GM19395 (cell line): ENCODE measurements around the gene SNX14.
A peak's percentile ranks its signal among the peaks of the same experiment; 100 is the strongest.

Experiments used
- ATAC-seq: cut with Tn5 transposase; IDR thresholded peaks from one replicate; pipeline ENCODE4 v1.9.1; 2021; ENCODE audit warnings: mild to moderate bottlenecking, moderate library complexity; ENCODE audit not compliant: unreplicated experiment

The SNX14 gene

DNA sequence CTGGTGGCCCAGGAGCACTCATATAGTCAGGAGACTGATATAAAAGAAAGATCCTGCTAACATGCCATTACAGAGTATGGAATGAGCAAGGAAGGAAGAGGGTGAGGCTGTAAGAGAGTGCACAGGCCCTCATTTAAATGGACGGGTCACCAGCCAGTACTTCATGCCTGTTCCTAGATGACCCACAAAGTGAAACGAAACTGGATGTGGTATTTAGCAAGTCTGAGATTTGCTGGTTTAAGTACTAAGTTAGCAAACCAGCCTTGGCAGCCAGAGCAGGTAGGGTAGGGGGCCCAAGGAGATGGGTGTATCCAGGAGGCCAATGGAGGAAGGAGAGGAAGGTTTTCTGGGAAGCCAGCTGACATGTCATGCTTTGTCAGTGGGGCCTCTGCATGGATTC lies 127.9 kb downstream of the SNX14 start:
- peak; percentile 33 for ATAC-seq

DNA sequence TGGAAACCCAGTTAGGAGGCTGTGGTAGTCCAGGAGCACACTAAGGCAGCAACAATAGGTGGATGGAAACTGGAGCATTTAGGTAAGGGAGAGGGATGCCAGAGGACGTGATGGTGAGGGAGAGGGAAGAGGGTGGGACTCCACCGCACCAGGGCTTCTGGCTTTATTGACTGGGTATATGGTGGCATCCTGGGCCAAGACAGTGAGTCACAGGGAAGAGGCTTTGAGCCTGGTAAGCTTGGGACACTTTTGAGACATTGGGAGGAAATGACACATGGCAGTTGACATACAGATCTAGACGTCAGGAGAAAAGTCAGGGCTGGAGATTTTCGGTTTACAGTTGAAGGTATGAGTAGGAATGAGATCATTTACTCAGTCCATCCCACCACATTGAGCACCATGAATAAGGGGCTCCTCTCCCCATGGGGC lies 128.9 kb downstream of the SNX14 start:
- ATAC-seq, result no peak

DNA sequence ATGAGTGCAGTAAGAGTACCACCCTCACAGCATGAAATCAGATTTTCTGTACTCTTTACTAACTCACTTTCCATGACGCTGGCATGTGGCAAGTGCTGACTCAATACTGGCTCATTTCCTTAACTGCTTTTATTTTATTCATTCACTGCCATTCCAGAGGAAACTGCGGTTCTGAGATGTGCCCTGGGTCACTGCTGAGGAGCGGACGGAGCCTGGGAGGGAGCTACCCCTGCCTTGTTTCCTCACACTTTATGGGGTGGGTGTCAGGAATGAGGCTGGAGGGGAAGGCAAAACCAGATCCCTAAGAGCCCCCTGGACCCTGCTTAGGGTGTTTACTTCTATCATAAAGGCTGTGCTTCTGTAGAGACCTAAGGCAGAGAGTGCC lies 129.4 kb downstream of the SNX14 start:
- ATAC-seq, result no peak

DNA sequence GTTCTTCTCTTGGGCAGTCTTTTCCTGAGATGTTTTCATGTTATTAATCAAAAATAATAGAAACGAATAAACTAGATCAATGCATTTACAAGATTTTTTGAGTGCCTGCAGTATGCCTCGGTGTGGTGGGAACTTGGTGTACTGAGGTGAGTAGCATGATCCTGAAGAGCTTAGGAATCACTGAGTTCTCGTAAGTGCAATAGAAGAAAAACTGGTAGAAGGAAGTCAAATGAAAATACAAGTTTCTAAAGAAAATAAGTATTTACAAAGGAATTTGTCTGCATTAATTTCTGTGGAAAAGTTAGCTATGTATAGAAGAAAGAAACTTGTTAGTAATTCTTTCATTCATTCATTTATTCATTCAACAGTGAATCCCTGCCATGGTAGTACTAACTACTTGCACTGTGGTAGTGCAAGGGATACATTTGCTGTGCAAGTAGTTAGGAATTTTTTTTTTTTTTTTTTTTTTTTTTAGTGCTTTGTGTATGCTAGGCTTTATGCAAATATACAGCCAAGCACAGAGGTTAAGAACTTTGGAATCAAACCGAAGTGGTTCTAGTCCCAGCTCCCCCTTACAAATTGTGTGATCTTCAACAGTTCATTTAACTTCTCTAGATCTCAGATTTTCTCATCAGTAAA lies 129.9 kb downstream of the SNX14 start:
- no peak for ATAC-seq

DNA sequence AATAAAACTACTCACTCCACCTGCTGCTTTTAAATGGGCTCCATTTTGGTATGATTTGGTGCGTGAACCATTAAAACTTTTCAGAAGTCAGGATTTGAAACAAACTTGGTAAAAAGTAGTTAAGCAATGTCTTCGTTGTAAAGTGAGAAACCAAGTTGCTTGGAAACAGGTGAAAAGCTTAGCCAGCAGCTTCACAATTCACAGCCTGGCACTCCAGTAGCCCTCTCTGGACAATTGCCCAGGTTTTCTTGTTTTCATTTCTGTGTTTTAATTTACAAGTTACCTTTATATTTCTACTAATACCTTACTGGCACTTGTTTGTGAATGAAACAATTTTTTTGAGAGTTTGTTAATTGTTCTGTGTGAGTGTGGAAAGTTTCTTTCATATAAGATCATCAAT lies 131.0 kb downstream of the SNX14 start:
- no peak for ATAC-seq

DNA sequence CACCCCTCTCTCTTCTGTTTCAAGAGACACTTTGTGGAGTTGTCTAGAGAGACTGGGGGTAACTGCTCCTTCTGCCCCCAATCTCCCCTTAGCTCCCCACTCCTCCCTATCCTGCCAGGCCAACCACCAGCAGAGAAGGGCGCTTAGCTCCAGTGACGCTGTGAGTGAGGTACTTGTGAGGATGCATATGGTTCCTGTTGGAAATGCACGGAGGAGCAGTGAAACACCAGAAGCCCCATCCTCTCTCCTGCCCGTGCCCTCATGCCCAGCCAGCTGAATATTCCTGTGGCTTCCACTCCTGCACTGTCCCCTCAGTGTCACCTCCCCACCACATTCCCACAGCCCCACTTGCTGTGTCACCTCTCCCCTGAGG lies 131.9 kb downstream of the SNX14 start:
- ATAC-seq, result no peak

DNA sequence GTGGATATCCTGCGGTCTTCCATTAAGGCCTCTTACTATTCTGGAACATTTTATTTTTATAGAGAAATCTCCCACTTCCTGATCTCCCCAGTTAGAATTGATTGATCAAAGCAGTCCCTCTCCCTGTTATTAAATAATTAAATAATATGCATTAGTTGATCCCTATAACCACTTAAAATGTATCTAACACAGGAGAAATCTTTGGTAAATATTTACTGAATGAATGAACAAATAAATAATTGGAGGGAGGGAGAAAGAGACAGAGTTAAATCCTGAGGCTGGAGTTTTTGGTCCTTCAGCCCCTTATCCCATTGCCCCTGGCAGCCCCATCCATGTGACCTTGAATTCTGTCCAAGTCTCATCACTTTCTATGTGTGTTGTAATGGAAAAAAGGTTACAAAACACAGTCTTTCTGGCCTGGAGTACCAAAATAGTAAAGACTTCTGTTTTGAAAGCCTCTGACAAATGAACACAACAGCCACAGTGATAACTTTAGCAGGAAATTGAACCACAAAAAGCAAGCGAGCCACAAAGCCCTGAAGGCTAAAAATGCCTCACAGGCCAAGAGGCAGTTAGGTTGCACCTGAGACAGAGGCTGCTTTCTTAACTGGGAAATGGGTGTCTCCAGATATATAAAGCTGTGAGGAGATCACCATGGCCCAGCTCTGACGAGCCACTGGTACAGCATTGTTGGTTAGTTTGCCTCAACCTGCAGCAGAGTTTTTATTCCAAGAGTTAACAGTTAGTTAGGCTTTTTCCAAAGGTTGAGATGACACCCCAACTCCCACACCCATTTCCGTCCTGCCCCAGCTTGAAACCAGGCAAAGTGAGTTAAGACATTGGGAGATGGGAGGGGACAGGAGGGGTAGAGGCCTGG lies 132.5 kb downstream of the SNX14 start:
- ATAC-seq, result peak; percentile 89

DNA sequence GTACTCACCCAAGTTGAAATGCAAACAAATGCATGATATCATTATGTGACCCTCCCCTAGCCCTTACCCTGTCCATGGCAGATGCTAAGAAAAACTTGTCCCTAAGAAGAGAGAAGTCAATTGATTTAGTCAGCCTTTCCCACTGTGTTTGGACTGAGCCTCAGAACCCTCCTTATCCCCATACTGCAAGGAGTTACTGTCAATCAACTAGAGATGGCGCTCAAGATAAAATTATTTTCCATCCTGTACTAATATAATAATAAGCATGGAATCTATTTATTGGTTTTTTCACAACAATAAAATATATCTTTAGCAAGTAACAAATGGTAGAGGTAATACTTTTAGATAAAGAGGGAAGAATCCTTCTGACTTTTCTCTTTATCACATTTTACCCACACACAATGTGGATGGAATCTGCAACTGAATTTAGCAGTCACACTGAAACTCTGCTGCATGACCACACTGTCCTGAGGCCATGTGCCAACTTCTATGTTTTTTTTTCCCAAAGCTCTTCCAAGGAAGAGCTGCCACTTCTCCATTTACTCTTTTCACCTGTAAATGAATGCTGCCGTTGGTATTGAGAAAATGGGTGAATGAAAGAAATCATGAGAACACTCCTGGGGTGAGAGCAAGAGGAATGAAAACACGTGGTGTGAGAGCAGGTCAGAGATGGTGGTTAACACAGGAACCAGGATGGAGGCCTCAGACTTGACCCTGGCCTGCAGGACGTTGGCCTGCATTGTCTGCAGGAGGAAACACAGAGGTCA lies 133.3 kb downstream of the SNX14 start:
- no peak for ATAC-seq

DNA sequence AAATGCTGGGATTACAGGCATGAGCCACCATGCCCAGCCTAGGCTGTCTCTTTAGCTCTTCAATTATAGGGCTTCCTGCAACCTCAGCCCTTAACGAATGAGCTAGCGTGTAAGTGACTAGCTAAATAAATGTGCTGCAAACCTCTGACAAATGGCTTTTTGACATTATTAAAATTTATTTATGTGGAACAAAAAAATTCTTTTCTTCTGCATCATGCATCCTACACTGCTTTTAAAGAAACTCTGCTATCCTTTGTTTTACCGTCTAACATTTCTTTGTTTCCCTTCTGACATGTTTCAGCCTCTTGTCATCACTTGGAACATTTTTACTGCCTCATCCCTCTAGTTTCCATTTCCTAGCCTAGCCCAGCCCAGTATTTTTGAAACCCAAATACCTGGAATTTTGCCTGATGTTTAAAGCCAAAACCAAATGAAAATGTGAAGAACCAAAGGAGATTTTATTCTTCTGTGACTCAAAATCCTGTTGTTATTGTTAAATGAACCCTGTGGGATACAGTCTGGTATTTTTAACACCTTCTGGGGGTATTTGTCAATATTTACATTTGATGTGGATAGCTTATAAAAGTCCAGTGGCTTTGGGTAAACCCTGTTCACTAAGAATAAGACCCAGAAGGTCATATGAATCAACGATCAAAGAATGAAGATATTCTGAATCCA lies 134.3 kb downstream of the SNX14 start:
- ATAC-seq, result no peak

DNA sequence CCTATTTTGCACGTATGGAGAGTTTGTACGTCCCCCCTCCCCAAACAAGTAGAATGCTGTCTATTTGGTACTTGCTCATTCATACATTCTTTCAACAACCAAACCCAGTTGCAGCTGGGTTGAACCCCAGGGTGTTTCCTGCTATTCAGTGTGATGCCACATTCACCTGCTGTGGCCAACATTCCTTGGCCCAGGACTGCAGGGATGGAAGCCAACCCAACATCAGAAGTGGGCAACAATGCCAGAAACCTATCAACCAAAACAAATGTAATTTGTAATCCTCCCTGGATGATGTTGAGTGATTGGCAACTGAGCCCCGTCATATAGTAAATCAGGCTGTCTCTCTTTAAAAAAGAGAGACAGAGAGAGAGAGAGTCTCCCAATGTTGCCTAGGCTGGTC lies 134.9 kb downstream of the SNX14 start:
- ATAC-seq, result no peak

DNA sequence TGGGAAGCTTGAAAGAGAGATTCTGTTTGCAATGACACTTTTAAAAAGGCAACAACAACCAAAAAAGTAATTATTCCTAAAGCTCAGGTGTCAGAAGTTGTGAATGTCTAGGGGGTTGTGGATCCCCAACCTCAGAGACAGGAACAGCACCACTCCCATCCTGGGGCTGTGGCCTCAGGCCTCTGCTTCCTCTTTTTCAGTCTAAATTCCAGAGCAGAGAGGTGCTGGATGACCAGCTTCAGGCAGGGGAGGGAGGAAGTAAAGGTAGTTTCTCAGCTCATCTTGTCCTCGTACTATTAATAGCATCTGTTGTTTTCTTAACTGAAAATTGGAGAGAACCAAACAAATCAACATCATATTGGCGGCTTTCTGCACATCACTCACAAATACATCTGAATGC lies 135.5 kb downstream of the SNX14 start:
- ATAC-seq, result no peak

DNA sequence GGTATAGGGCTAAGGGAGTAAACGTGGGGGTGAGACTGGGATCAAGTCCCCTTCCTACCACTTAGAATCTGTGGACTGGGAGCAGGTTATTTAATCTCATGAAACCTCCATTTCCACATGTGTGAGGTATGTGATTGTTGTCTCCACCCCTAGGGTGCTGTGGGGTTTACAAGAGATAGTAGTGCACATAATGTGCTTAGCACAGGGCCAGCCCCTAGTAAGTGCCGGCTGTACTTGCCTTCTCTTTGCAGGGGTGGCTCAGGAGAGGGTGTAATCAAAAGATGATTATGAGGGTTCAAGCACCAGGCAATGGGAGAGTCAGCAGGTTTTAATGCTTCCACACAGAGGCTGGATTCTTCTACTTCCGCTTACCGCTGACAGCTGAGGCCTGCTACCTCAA lies 136.9 kb downstream of the SNX14 start:
- no peak for ATAC-seq
